NB4 (cell line): Measurements from ENCODE around the gene DLG2.
"Not testable (repeated sequence)": the region's sequence is repeated elsewhere in the genome, so short reads cannot be mapped to it uniquely, and the experiment has no call there.

Experiments used
- DNase-seq: peaks from one replicate; pipeline ENCODE4 v3.0.0; 2010; ENCODE audit warnings: low read depth
- H3K4me3 ChIP-seq: one replicate; pipeline ENCODE4 v1.5.1; 2011; ENCODE audit warnings: mild to moderate bottlenecking, low read depth, low read length, moderate library complexity
- CTCF ChIP-seq: IDR thresholded peaks from one replicate; pipeline ENCODE4 v1.5.1; 2012; ENCODE audit warnings: low read depth, low read length
- MAX ChIP-seq: IDR thresholded peaks from 2 replicates; pipeline ENCODE4 v1.6.1; 2011; ENCODE audit warnings: low read depth, low read length
- MYC ChIP-seq: IDR thresholded peaks from 2 replicates; pipeline ENCODE4 v1.6.1; 2011; ENCODE audit warnings: low read depth, low read length
- POLR2A ChIP-seq: IDR thresholded peaks from 2 replicates; pipeline ENCODE4 v1.6.1; 2011; ENCODE audit warnings: mild to moderate bottlenecking; ENCODE audit not compliant: insufficient read length; ENCODE audit errors: extremely low read depth

The DLG2 gene

GRCh38 chr11:85619499-85619898 lies 7.6 kb downstream of the DLG2 start:
- no peak for DNase-seq
- TF ChIP-seq POLR2A: no peak
- TF ChIP-seq MYC: no peak
- TF ChIP-seq CTCF: no peak
- no peak for TF ChIP-seq MAX
- H3K4me3 ChIP-seq: no peak overlapping the region

GRCh38 chr11:85611643-85612042 lies 15.5 kb downstream of the DLG2 start:
- DNase-seq: peak; percentile 48
- H3K4me3 ChIP-seq: not testable (repeated sequence)

GRCh38 chr11:85609286-85609685 lies 17.9 kb downstream of the DLG2 start:
- not testable (repeated sequence) for H3K4me3 ChIP-seq, DNase-seq

- not testable (repeated sequence) for DNase-seq, H3K4me3 ChIP-seq
These were observed 18.5 kb downstream of the DLG2 start for GRCh38 chr11:85608621-85609020.

GRCh38 chr11:85606237-85606636 lies 20.9 kb downstream of the DLG2 start:
- not testable (repeated sequence) for DNase-seq, H3K4me3 ChIP-seq

- DNase-seq: no peak
- H3K4me3 ChIP-seq: no peak overlapping the region
These were observed 23.9 kb downstream of the DLG2 start for GRCh38 chr11:85603220-85603619.

GRCh38 chr11:85602526-85603213 lies 24.5 kb downstream of the DLG2 start:
- DNase-seq: peak; percentile 62
- TF ChIP-seq CTCF (no peak), MAX (no peak), POLR2A (no peak), MYC (no peak)
- H3K4me3 ChIP-seq: no peak overlapping the region

More at GRCh38 chr11:85603220-85603619, 23.9 kb downstream of the DLG2 start:
- no peak for TF ChIP-seq MAX
- TF ChIP-seq CTCF: no peak
- no peak for TF ChIP-seq POLR2A
- no peak for TF ChIP-seq MYC

GRCh38 chr11:85599083-85599482 lies 28.1 kb downstream of the DLG2 start:
- no peak for TF ChIP-seq MYC
- no peak for TF ChIP-seq MAX
- no peak for TF ChIP-seq POLR2A
- TF ChIP-seq CTCF: no peak
- H3K4me3 ChIP-seq: no peak overlapping the region
- no peak for DNase-seq
